LNCaP clone FGC (cell line): ENCODE data around the gene WNK2.

Experiments
- DNase-seq: peaks from one replicate; pipeline ENCODE4 v3.0.0-alpha.2; 2011; ENCODE audit warnings: low read depth
- H3K4me3 ChIP-seq: 2 replicates; pipeline ENCODE4 v1.5.1; 2011; ENCODE audit warnings: mild to moderate bottlenecking, low read depth, low read length, control low read depth
- TF ChIP-seq, protein P1 (sequence below): IDR thresholded peaks from 2 replicates; pipeline ENCODE4 v1.5.1; 2012; ENCODE audit warnings: mild to moderate bottlenecking; ENCODE audit not compliant: control insufficient read depth, insufficient read depth; ENCODE audit errors: extremely low read depth

Gene WNK2

DNA sequence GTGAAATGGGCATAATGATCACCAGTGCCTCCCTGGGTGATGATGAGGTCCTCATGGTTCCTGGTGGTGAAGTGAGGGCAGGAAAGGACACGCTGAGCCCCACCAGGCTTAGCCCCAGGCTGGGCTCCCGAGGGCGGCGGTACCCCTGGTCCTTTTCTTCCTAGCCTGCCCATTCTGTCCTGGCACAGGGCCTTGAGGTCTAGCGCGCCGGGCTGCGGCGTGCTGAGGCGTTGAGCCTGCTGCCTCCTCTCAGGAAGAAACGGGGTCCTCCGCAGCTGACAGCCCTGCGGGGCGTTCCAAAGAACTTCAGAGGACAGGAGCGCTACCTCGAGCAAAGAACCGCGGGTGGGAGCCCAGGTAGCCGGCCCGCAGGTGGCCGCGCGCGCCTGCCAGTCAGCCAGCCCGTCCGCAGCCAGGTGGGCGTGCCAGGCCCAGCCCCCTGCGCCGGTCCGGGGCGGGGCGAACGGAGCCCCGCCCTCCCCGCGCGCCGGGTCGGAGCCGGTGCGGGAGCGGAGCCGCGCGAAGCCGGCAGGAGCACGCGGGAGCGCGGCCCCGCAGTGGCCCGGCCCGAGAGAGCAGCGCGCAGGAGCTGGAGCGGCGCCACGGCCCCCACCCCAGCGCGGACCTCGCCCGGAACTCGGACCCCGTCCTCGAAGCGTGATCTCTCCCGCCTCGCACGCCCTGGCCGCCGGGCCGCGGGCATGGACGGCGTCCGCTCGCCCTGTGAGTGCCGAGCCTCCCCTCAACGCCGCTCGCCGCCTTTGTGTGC, at the start of gene WNK2:
TSS of gene WNK2 (plus strand) at position 477 of the 769 bp plus-strand sequence. CDS start 791 bp downstream, outside the sequence.
- TF ChIP-seq, protein P1, sequence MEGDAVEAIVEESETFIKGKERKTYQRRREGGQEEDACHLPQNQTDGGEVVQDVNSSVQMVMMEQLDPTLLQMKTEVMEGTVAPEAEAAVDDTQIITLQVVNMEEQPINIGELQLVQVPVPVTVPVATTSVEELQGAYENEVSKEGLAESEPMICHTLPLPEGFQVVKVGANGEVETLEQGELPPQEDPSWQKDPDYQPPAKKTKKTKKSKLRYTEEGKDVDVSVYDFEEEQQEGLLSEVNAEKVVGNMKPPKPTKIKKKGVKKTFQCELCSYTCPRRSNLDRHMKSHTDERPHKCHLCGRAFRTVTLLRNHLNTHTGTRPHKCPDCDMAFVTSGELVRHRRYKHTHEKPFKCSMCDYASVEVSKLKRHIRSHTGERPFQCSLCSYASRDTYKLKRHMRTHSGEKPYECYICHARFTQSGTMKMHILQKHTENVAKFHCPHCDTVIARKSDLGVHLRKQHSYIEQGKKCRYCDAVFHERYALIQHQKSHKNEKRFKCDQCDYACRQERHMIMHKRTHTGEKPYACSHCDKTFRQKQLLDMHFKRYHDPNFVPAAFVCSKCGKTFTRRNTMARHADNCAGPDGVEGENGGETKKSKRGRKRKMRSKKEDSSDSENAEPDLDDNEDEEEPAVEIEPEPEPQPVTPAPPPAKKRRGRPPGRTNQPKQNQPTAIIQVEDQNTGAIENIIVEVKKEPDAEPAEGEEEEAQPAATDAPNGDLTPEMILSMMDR: no peak
- peak within 1 kb of the TSS; percentile 66 for H3K4me3 ChIP-seq
- no peak for DNase-seq

DNA sequence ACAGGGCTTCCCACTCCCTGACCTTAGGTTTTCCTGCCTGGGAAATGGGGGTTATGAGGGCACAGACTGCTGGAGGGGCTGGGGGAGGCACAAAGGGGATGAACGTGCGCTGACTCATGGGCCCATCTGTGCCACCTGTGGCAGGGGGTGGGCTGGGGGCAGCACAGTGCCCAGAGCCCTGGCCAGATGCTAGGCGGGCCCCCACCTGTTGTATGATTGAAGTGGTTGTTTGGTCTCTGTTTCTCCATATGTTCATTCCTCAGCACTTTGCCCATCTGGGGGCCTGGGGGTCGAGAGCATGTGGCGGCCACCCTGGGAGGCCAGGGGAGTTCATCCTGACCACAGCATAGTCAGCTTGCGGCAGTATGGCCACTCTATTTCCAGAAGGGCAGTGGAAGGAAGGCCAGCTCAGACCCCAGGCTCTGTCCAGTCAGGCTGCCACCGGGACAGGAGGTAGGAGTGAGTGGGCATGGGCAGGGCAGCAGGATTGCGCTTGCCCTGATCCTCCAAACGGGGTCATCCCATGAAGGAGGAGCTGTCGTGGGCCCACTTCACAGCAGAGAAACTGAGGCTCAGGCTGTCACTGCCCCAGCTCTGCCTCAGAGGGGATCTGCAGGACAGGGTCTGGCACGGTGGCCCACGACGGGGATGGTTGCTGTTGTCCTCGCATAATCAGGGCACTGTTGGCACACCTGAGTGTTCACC, 49.0 kb upstream of the WNK2 start:
- TF ChIP-seq, protein P1: no peak
- H3K4me3 ChIP-seq: peak overlapping the region; percentile 74
- no peak for DNase-seq

DNA sequence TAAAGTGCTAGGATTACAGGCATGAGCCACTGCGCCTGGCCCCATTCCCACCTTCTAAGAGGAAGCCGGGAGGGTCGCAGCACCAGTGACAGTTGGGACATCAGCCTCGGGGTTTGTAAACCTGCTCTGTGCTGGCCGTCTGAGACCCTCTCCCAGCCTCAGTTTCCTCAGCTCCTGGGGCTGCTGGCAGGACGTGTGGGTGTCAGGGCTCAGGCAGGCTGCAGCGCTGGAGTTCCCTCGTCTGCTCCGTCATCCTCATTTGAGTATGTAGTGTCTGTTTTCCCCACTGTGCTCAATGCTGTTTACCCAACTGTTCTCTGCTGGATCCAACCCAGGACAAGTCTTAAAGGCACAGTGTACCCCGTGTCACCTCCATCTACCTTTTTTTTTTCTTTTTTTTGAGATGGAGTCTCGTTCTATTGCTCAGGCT, 47.9 kb upstream of the WNK2 start:
- peak; percentile 58 for DNase-seq
- TF ChIP-seq, protein P1: no peak
- no peak overlapping the region for H3K4me3 ChIP-seq

DNA sequence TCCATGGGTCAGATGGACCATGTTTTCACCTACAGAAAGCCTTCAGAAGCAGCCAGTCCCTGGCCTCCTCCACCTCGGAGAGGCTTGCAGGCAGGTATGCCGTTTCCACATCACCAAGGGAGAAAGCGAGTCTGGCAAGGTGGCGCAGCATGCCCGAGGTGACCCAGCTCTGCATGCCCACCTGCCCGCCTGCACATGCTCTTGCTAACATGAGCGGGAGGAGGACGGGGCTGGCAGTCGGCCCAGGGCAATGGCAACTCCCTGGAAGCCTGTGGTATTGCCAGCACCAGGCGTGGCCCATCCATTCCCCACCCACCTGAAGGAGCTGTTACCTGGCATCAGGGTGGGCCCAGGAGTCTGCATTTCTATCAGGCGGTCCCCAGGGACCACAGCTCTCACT, 46.6 kb upstream of the WNK2 start:
- TF ChIP-seq, protein P1: no peak
- DNase-seq: no peak
- H3K4me3 ChIP-seq: no peak overlapping the region

DNA sequence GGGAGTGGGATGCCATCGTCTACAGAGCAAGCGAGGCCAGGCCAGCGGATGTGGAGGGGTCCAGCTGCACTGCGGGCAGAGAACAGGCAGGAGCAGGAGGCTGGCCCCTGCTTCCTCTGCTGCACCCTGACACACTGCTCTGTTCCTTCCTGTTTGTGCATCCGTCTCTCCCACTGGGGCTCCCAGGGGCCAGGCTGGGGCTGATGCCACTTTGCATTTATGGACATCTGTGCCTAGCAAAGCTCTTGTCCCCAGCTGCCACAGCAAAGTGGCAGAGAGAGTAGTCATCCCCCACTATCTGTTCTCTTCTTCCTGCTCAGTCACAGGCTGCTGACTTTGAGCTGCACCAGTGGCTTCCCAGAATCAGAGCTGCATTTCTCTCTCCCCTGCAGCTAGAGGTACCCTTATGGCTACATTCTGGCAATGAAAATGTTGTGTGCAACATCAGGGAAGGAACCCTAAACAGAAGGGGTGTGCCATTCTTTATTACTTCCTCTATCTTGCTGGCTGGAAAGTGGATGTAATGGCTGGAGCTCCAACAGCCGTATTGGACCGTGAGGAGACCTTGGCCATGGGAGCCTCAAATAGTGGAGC, 45.7 kb upstream of the WNK2 start:
- TF ChIP-seq, protein P1: no peak
- no peak for DNase-seq
- H3K4me3 ChIP-seq: no peak overlapping the region

DNA sequence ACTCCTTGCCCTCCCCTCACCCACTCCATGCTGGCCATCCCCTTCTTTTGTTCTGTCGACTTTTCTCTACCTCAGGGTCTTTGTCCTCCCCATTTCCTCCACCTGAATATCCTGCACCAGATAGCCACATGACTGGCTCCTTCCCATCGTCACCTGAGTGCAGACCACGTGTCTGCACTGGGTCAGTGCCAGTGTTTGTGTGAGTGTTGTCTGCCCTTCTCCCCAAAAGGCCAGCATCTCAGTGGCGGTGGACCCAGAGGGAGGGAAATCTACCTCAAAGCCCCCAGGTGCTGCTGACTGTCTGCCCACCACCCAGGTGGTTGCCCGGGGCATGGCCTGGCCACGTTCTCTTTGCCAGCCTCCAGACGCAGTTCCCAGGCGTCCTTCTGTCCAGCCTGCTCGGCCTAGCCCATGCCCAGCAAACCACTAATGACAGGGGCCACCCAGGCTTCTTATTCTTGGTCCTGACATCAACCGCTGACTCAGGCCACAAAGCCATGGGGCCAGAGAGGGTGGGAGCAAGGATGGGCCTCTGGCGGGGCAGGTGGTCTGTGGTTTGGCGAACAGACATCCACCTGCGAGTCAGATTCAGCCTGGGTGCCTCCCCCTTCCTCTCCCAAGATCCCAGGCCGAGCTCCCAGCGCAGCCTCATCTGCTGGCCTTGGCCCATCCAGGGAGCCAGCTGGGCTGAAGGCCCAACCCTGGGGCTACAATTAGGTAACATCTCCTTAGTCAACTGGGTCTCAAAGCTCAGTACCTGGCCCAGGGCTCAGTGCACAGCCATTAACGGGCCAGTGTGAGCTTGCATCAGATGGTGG, 44.4 kb upstream of the WNK2 start:
- no peak overlapping the region for H3K4me3 ChIP-seq
- no peak for DNase-seq
- TF ChIP-seq, protein P1: no peak
